Endodermal cell (in vitro differentiated cells): ENCODE measurements around the gene HLF. TPM values are rescaled to one million over a fixed set of nuclear protein-coding genes. Genes with fewer than 3 reads are reported as not detected.

Experiments used
- DNase-seq: peaks from one replicate; pipeline ENCODE4 v3.0.0-alpha.2; 2017
- H3K27ac ChIP-seq: 2 replicates; pipeline ENCODE4 v1.5.1; 2013; ENCODE audit warnings: mild to moderate bottlenecking, low read depth, low read length, moderate library complexity
- H3K27me3 ChIP-seq: 2 replicates; pipeline ENCODE4 v1.6.1; 2013; ENCODE audit warnings: mild to moderate bottlenecking, low read length, moderate library complexity; ENCODE audit not compliant: insufficient read depth, control insufficient read depth, poor library complexity, severe bottlenecking
- H3K36me3 ChIP-seq: 2 replicates; pipeline ENCODE4 v1.7.0; 2013; ENCODE audit warnings: mild to moderate bottlenecking, low read length, moderate library complexity; ENCODE audit not compliant: control insufficient read depth, insufficient read depth
- H3K4me1 ChIP-seq: one replicate; pipeline ENCODE4 v1.7.0; 2013; ENCODE audit warnings: low read length; ENCODE audit not compliant: control insufficient read depth, insufficient read depth
- H3K4me3 ChIP-seq: 2 replicates; pipeline ENCODE4 v1.5.1; 2013; ENCODE audit warnings: mild to moderate bottlenecking, low read length, moderate library complexity
- H3K9ac ChIP-seq: 2 replicates; pipeline ENCODE4 v1.6.1; 2013; ENCODE audit warnings: mild to moderate bottlenecking, low read length, moderate library complexity; ENCODE audit not compliant: poor library complexity, severe bottlenecking; ENCODE audit errors: extremely low read depth
- H3K9me3 ChIP-seq: 2 replicates; pipeline ENCODE4 v1.6.1; 2013; ENCODE audit warnings: mild to moderate bottlenecking, low read length, moderate library complexity; ENCODE audit not compliant: control insufficient read depth
- H3K27ac Mint-ChIP-seq: 2 replicates; pipeline ENCODE4 v1.8.0; 2020; ENCODE audit warnings: mixed read lengths
- H3K27me3 Mint-ChIP-seq: 2 replicates; pipeline ENCODE4 v1.8.0; 2021; ENCODE audit warnings: mild to moderate bottlenecking, mixed read lengths; ENCODE audit not compliant: insufficient read depth
- H3K36me3 Mint-ChIP-seq: 2 replicates; pipeline ENCODE4 v1.8.0; 2020; ENCODE audit warnings: low read depth, mixed read lengths
- H3K4me1 Mint-ChIP-seq: 2 replicates; pipeline ENCODE4 v1.8.0; 2020; ENCODE audit warnings: mixed read lengths
- H3K4me3 Mint-ChIP-seq: 2 replicates; pipeline ENCODE4 v1.8.0; 2020; ENCODE audit warnings: mild to moderate bottlenecking, moderate library complexity, mixed read lengths
- H3K9me3 Mint-ChIP-seq: 2 replicates; pipeline ENCODE4 v1.8.0; 2020; ENCODE audit warnings: mild to moderate bottlenecking, mixed read lengths
- CTCF ChIP-seq: fragments of 200-600 bp; sonication (generic); conservative IDR thresholded peaks from 2 replicates; pipeline ENCODE4 v1.5.0; 2021; ENCODE audit warnings: antibody characterized with exemption, mild to moderate bottlenecking
- WGBS, 2 experiments: methylation state at CpG; one replicate each; pipeline versions ENCODE4 v1.1.5 to v1.1.7; 2013; ENCODE audit warnings: missing lambda C conversion rate in 2 of 2, mixed read lengths in 1 of 2; ENCODE audit not compliant: insufficient coverage in 1 of 2, insufficient read length in 1 of 2; 5-methylcytosine and 5-hydroxymethylcytosine counted together
- total RNA-seq, 2 donors: library from RNA; stranded (reverse); fragmentation: NEBNext Ultra II Directional in 1 of 2; extraction: Animal tissue kit (Norgen Biotek cat#: 25700) in 1 of 2; gene quantifications; 2 replicates in 1 of 2; 3 replicates in 1 of 2; pipeline ENCODE4 v1.2.1, GENCODE V29; 2021

HLF gene
- total RNA-seq, 2 donors from 2014 or later: not detected

GRCh38 chr17:55242476-55242875 lies 22.3 kb upstream of the HLF start:
- H3K4me3 Mint-ChIP-seq: no peak overlapping the region
- H3K36me3 Mint-ChIP-seq: no peaks in the 10 kb centered on the region

DNA sequence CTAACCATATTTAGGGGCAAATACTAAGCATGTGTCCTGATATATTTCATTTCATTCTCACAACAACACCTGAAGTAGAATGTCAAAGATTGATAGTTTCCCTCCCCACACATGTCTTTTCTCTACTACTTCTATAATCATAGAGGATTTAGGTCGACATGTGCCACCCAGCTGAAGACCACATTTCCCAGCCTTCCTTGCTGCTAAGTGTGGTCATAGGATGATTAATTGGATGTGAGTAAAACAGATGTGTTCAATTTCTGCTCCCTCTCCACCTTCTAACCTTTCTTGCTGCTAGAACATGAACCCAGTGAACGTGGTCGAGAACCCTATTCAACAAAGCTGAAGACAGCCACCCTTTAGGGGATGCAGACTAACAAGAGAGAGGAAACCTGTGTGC lies 18.8 kb upstream of the HLF start:
- H3K9me3 ChIP-seq: no peaks in the 10 kb centered on the region
- no peak for TF ChIP-seq CTCF
- Mint-ChIP-seq H3K36me3 (no peaks in the 10 kb centered on the region), H3K4me3 (no peak overlapping the region), H3K27ac (no peak overlapping the region), H3K9me3 (peaks cover 6% of the 10 kb centered on the region), H3K27me3 (peaks cover 23% of the 10 kb centered on the region), H3K4me1 (no peaks in the 10 kb centered on the region)
- H3K36me3 ChIP-seq: no peaks in the 10 kb centered on the region
- no peaks in the 10 kb centered on the region for H3K4me1 ChIP-seq
- 68% methylated on average over 3 of the region's 3 CpGs; no CpG with 5 or more reads in 1 of the 2 experiments for WGBS, 2 experiments
- no peak overlapping the region for H3K27ac ChIP-seq
- no peak for DNase-seq
- peaks cover 30% of the 10 kb centered on the region for H3K27me3 ChIP-seq
- H3K4me3 ChIP-seq: no peak overlapping the region
- H3K9ac ChIP-seq: no peak overlapping the region

More at GRCh38 chr17:55242476-55242875, 22.3 kb upstream of the HLF start:
- Histone ChIP-seq H3K4me1 (no peaks in the 10 kb centered on the region), H3K27me3 (peaks cover 47% of the 10 kb centered on the region), H3K9ac (no peak overlapping the region), H3K4me3 (no peak overlapping the region), H3K9me3 (no peaks in the 10 kb centered on the region), H3K36me3 (no peaks in the 10 kb centered on the region), H3K27ac (no peak overlapping the region)
- no peak for TF ChIP-seq CTCF
- DNase-seq: no peak
- no peak overlapping the region for H3K27ac Mint-ChIP-seq
- H3K9me3 Mint-ChIP-seq: peaks cover 3% of the 10 kb centered on the region
- H3K4me1 Mint-ChIP-seq: peaks cover 12% of the 10 kb centered on the region
- WGBS, 2 experiments: 91 to 97% methylated on average over 2 of the region's 2 CpGs
- peaks cover 42% of the 10 kb centered on the region for H3K27me3 Mint-ChIP-seq

GRCh38 chr17:55246583-55246982 lies 18.2 kb upstream of the HLF start:
- no peak for DNase-seq
- Mint-ChIP-seq H3K4me1 (no peaks in the 10 kb centered on the region), H3K27ac (no peak overlapping the region), H3K4me3 (no peak overlapping the region), H3K27me3 (peaks cover 22% of the 10 kb centered on the region), H3K36me3 (no peaks in the 10 kb centered on the region), H3K9me3 (peaks cover 6% of the 10 kb centered on the region)
- Histone ChIP-seq H3K36me3 (no peaks in the 10 kb centered on the region), H3K4me3 (no peak overlapping the region), H3K27ac (no peak overlapping the region), H3K9me3 (no peaks in the 10 kb centered on the region), H3K4me1 (no peaks in the 10 kb centered on the region), H3K27me3 (peaks cover 27% of the 10 kb centered on the region), H3K9ac (no peak overlapping the region)
- no peak for TF ChIP-seq CTCF
- WGBS, 2 experiments: 89% methylated on average over 1 of the region's 1 CpG; no CpG with 5 or more reads in 1 of the 2 experiments
